ENCODE results near the gene YRDC. TPM values are rescaled to one million over a fixed set of nuclear protein-coding genes. Genes with fewer than 3 reads are reported as not detected.

The YRDC gene
- polyA plus RNA-seq, 1 donor from 2014 or later, result 34.1 TPM

- H3K9me3 ChIP-seq (ENCODE audit: low read length), result no peaks in the 10 kb centered on the region
- TF ChIP-seq MXI1 (conservative IDR thresholded peaks at IDR 0.05; ENCODE audit: poor library complexity, severe bottlenecking) (no peak), SMC3 (conservative IDR thresholded peaks at IDR 0.05; ENCODE audit: poor library complexity) (no peak), EP300 (conservative IDR thresholded peaks at IDR 0.05; ENCODE audit: poor library complexity, severe bottlenecking) (no peak), CTCF (IDR thresholded peaks at IDR 0.05; ENCODE audit: poor library complexity, severe bottlenecking) (no peak), REST (IDR thresholded peaks at IDR 0.05; ENCODE audit: borderline replicate concordance) (no peak), TAF1 (IDR thresholded peaks at IDR 0.05; ENCODE audit: low read depth) (no peak), EZH2 (IDR thresholded peaks at IDR 0.05; ENCODE audit: borderline replicate concordance, insufficient read depth, low read length, poor library complexity, severe bottlenecking) (no peak), RAD21 (conservative IDR thresholded peaks at IDR 0.05) (no peak), POLR2AphosphoS5 (IDR thresholded peaks at IDR 0.05) (no peak)
- H2AFZ ChIP-seq (ENCODE audit: low read depth, low read length), result no peak overlapping the region
- H3K27me3 ChIP-seq (ENCODE audit: insufficient read depth, low read depth, low read length), result no peaks in the 10 kb centered on the region
- H3K27ac ChIP-seq (ENCODE audit: low read length), result no peak overlapping the region
- H4K20me1 ChIP-seq (ENCODE audit: insufficient read depth), result no peaks in the 10 kb centered on the region
- H3K9ac ChIP-seq (ENCODE audit: low read length), result no peak overlapping the region
- no peak overlapping the region for H3K4me3 ChIP-seq (ENCODE audit: low read length)
- no peak overlapping the region for H3K4me2 ChIP-seq (ENCODE audit: low read length)
- no peaks in the 10 kb centered on the region for H3K79me2 ChIP-seq (replicated peaks; ENCODE audit: insufficient read depth, low read length)
- peaks cover 12% of the 10 kb centered on the region for H3K36me3 ChIP-seq (ENCODE audit: insufficient read depth, low read length)
- no peaks in the 10 kb centered on the region for H3K9me2 ChIP-seq (ENCODE audit: insufficient read depth, low read length)
- no peaks in the 10 kb centered on the region for H3F3A ChIP-seq (ENCODE audit: insufficient read depth, low read length, poor library complexity, severe bottlenecking)
Observed at GRCh38 chr1:37822906-37823815, 15.2 kb upstream of the YRDC start.

GRCh38 chr1:37821481-37821880 is 13.5 kb upstream of the YRDC start:
- Histone ChIP-seq H3K36me3 (ENCODE audit: insufficient read depth, low read length) (peaks cover 12% of the 10 kb centered on the region), H3F3A (ENCODE audit: insufficient read depth, low read length, poor library complexity, severe bottlenecking) (no peaks in the 10 kb centered on the region), H2AFZ (ENCODE audit: low read depth, low read length) (no peak overlapping the region), H3K9me2 (ENCODE audit: insufficient read depth, low read length) (no peaks in the 10 kb centered on the region), H3K9ac (ENCODE audit: low read length) (no peak overlapping the region), H3K4me2 (ENCODE audit: low read length) (no peak overlapping the region), H3K9me3 (ENCODE audit: low read length) (no peaks in the 10 kb centered on the region), H3K4me3 (ENCODE audit: low read length) (no peak overlapping the region), H3K79me2 (replicated peaks; ENCODE audit: insufficient read depth, low read length) (no peaks in the 10 kb centered on the region), H3K27me3 (ENCODE audit: insufficient read depth, low read depth, low read length) (no peaks in the 10 kb centered on the region), H3K27ac (ENCODE audit: low read length) (no peak overlapping the region), H4K20me1 (ENCODE audit: insufficient read depth) (no peaks in the 10 kb centered on the region)
- no peak for TF ChIP-seq CTCF (IDR thresholded peaks at IDR 0.05; ENCODE audit: poor library complexity, severe bottlenecking)

Measured in neural cell (in vitro differentiated cells).